NCI-H1694 (cell line): Measurements from ENCODE around the gene MYT1.

Source experiments
- DNase-seq: peaks from one replicate; lab custom pipeline; 2025; lab: John Stamatoyannopoulos, UW

MYT1 gene

GRCh38 chr20:64155258-64156135, 8.8 kb upstream of the MYT1 start:
- DNase-seq, result no peak

GRCh38 chr20:64156136-64156885, 7.9 kb upstream of the MYT1 start:
- DNase-seq, result no peak

GRCh38 chr20:64156886-64157875, 7.1 kb upstream of the MYT1 start:
- no peak for DNase-seq

GRCh38 chr20:64157878-64158277, 6.4 kb upstream of the MYT1 start:
- DNase-seq, result no peak

GRCh38 chr20:64158346-64159285, 5.6 kb upstream of the MYT1 start:
- no peak for DNase-seq

- DNase-seq, result no peak
Measured at GRCh38 chr20:64159286-64159680, 5.0 kb upstream of the MYT1 start.

- no peak for DNase-seq
Measured at GRCh38 chr20:64159711-64160110, 4.5 kb upstream of the MYT1 start.

- DNase-seq, result no peak
Measured at GRCh38 chr20:64160118-64160517, 4.1 kb upstream of the MYT1 start.

- no peak for DNase-seq
Measured at GRCh38 chr20:64160526-64161355, 3.5 kb upstream of the MYT1 start.

- DNase-seq, result no peak
Measured at GRCh38 chr20:64161356-64162238, 2.7 kb upstream of the MYT1 start.

- no peak for DNase-seq
Measured at GRCh38 chr20:64162239-64162910, 1.9 kb upstream of the MYT1 start.

GRCh38 chr20:64163776-64164122, 503 bp upstream of the MYT1 start:
- DNase-seq, result no peak

- peak; percentile 51 for DNase-seq
Measured at GRCh38 chr20:64165866-64166600, 1.8 kb downstream of the MYT1 start.

- DNase-seq, result no peak
Measured at GRCh38 chr20:64166721-64167615, 2.7 kb downstream of the MYT1 start.

GRCh38 chr20:64167676-64168075, 3.4 kb downstream of the MYT1 start:
- DNase-seq, result no peak

GRCh38 chr20:64168381-64169090, 4.3 kb downstream of the MYT1 start:
- peak; percentile 74 for DNase-seq
